ENCODE measurements around the gene PNLIPRP3. TPM values are rescaled to one million over a fixed set of nuclear protein-coding genes. Genes with fewer than 3 reads are reported as not detected.

The PNLIPRP3 gene
- total RNA-seq, 2 donors from 2014 or later = not detected

DNA sequence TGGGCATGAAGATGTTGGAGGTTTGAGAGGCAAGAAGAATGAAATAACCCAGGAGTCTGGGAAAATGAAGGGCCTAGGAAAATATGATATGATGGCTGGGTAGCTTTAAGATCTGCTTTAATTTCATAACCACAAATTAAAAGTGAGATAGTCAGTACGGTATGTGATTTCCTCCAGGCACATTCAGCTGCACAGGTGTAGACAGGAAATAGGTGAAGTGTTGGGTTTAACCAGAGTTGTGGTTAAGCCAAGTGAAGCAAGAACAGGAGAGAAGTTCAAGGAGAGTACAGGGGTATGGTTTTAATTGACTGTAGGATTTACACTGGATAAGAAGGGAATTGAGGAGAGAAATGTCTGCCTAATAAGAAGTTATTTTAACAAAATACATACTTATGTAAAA, 2.6 kb downstream of the PNLIPRP3 start:
- no peaks in the 10 kb centered on the region for H3K36me3 ChIP-seq (replicated peaks in 1 of 2; ENCODE audit: insufficient read depth in 1 of 2, low read depth in 2 of 2)
- ATAC-seq (no peak), DNase-seq (no peak)
- no peak for TF ChIP-seq POLR2A (IDR thresholded peaks at IDR 0.05)
- TF ChIP-seq, protein P1, sequence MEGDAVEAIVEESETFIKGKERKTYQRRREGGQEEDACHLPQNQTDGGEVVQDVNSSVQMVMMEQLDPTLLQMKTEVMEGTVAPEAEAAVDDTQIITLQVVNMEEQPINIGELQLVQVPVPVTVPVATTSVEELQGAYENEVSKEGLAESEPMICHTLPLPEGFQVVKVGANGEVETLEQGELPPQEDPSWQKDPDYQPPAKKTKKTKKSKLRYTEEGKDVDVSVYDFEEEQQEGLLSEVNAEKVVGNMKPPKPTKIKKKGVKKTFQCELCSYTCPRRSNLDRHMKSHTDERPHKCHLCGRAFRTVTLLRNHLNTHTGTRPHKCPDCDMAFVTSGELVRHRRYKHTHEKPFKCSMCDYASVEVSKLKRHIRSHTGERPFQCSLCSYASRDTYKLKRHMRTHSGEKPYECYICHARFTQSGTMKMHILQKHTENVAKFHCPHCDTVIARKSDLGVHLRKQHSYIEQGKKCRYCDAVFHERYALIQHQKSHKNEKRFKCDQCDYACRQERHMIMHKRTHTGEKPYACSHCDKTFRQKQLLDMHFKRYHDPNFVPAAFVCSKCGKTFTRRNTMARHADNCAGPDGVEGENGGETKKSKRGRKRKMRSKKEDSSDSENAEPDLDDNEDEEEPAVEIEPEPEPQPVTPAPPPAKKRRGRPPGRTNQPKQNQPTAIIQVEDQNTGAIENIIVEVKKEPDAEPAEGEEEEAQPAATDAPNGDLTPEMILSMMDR (IDR thresholded peaks at IDR 0.05) = no peak
- peaks cover 7% of the 10 kb centered on the region for H3K4me1 ChIP-seq
- 68 to 79% methylated on average over 1 of the region's 1 CpG for WGBS, 2 donors
- H3K27me3 ChIP-seq = no peaks in the 10 kb centered on the region
- H3K9me3 ChIP-seq = no peaks in the 10 kb centered on the region
- intact Hi-C loops (cut with DNase I) = no loop called here
- no peak overlapping the region for H3K27ac ChIP-seq
- no peak overlapping the region for H3K4me3 ChIP-seq

DNA sequence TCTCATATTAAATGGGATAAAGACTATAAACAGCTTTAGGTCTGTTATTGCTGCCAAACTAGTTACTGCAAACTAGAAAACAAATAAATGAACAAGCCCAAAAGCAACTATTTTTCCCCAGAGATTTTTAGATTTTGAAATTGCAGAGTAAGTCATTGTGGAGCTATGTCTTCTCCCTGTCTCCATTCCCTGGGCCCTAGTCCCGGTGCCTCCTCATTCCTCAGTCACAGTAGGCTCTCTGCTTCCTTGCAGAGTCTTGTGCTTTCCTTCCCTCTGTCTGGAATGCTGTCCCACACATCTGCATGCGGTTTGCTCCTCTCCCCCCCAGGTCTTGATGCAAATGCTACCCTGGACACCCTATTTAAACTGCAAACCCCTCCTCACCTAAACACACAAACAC, 4.0 kb downstream of the PNLIPRP3 start:
- ATAC-seq (no peak), DNase-seq (no peak)
- Histone ChIP-seq H3K4me3 (no peak overlapping the region), H3K4me1 (peaks cover 7% of the 10 kb centered on the region), H3K9me3 (no peaks in the 10 kb centered on the region), H3K36me3 (replicated peaks in 1 of 2; ENCODE audit: insufficient read depth in 1 of 2, low read depth in 2 of 2) (no peaks in the 10 kb centered on the region), H3K27me3 (no peaks in the 10 kb centered on the region), H3K27ac (no peak overlapping the region)
- intact Hi-C loops (cut with DNase I) = no loop called here
- TF ChIP-seq POLR2A (IDR thresholded peaks at IDR 0.05) = no peak
- TF ChIP-seq, protein P1 (IDR thresholded peaks at IDR 0.05) = no peak
- WGBS, 2 donors = 73 to 80% methylated on average over 2 of the region's 2 CpGs

DNA sequence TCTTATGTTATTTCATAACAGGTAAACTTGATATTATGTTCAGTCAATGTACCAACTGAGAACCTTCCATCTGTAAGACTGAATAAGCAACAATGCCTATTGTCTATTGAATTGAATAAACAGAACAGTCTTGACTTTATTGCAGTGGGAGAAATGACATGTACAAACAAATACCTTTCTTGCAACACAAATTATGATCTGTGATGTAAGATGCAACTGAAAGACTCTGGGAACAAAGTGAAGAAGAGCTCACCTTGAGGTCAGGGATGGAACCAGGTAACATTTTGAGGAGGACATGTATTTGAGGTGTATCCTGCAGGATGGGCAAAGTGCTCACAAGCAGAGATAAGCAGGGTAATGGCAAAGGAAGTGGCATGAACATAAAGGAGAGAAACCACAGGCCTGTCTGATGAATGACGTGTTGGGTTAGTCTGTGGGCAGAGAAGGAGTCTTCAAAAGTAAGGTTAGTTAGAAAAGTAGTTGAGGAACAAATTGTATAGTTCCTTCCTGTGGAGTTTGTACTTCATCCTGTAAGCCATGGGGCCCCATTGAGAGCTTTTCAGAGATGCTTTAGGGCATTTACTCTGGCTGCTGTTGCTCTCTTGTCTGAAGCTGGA, 9.5 kb downstream of the PNLIPRP3 start:
- TF ChIP-seq POLR2A (IDR thresholded peaks at IDR 0.05) = no peak
- TF ChIP-seq, protein P1 (IDR thresholded peaks at IDR 0.05) = no peak
- Histone ChIP-seq H3K27me3 (no peaks in the 10 kb centered on the region), H3K4me3 (no peak overlapping the region), H3K36me3 (replicated peaks in 1 of 2; ENCODE audit: insufficient read depth in 1 of 2, low read depth in 2 of 2) (no peaks in the 10 kb centered on the region), H3K9me3 (no peaks in the 10 kb centered on the region), H3K4me1 (no peaks in the 10 kb centered on the region), H3K27ac (no peak overlapping the region)
- 57 to 77% methylated on average over 1 of the region's 1 CpG for WGBS, 2 donors
- DNase-seq (no peak), ATAC-seq (no peak)
- intact Hi-C loops (cut with DNase I) = no loop called here

DNA sequence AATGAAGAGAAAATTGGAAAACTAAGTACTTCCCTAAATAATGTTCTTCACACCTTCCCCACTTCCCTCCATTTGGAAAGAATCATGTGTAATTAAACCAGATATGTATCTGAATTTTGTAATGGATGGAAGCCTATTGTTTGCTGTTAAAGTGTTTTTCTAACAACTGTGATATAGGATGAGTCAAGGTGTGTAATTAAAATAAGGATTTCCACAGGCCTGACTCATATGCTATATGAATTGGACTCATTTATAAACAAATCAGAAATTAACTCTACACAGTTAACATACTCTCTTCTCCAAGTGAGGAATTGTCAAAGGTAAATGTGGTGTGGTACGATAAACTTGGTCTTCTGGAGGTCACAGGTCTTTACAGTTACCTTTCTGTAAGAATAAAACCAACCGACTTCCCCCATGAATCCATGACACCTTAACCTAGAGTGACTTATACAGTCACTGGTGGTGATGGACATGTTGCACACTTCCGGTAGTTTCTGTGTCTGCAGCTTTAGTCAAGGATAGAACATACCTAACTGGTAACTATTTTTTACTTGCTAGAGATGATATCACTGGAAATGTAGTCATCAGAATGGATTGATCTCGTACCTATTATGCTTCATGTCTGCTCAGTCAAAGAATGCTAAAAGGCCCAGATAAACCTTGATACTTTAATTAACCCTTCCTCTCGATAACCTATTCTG, 12.8 kb downstream of the PNLIPRP3 start:
- 86 to 89% methylated on average over 5 of the region's 5 CpGs for WGBS, 2 donors
- ATAC-seq (no peak), DNase-seq (no peak)
- intact Hi-C loops (cut with DNase I) = no loop called here
- H3K4me3 ChIP-seq = no peak overlapping the region
- no peaks in the 10 kb centered on the region for H3K9me3 ChIP-seq
- no peaks in the 10 kb centered on the region for H3K36me3 ChIP-seq (replicated peaks in 1 of 2; ENCODE audit: insufficient read depth in 1 of 2, low read depth in 2 of 2)
- no peaks in the 10 kb centered on the region for H3K27me3 ChIP-seq
- no peaks in the 10 kb centered on the region for H3K4me1 ChIP-seq
- no peak overlapping the region for H3K27ac ChIP-seq
- TF ChIP-seq, protein P1 (IDR thresholded peaks at IDR 0.05) = no peak
- TF ChIP-seq POLR2A (IDR thresholded peaks at IDR 0.05) = no peak

Measured in body of pancreas (tissue), 4 donors.